ENCODE measurements around the gene ZNF804A.

The ZNF804A gene

DNA sequence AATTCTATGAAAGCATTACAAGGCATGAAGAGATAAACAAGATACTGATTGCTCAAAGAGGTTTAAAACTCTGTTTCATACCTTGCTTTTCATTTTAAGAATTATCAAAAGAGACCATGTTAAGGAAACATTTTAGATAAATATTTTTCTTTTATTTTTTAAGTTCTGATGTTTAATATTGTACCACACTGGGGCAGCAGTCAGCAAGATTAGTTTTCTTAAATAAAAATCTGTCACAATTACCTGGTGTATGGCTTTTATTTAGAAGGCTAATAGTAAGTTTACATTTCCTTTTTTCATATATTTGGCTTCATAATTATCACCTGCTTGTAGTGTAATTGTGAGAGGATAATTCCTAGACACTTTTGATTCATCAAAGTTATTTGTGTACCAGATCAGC lies 46.4 kb downstream of the ZNF804A start:
- H3K4me1 ChIP-seq (ENCODE audit: insufficient read depth, low read length): no peaks in the 10 kb centered on the region
- ATAC-seq (ENCODE audit: insufficient read depth, low read depth): no peak
- no peaks in the 10 kb centered on the region for H3K79me2 ChIP-seq (ENCODE audit: insufficient read depth, low read length)
- H2AFZ ChIP-seq (ENCODE audit: low read depth, low read length): no peak overlapping the region
- H3K9ac ChIP-seq (ENCODE audit: low read depth, low read length): no peak overlapping the region
- TF ChIP-seq CTCF (IDR thresholded peaks at IDR 0.05; ENCODE audit: borderline replicate concordance, extremely low read depth, low read length, poor library complexity, severe bottlenecking) (no peak), EZH2 (IDR thresholded peaks at IDR 0.05; ENCODE audit: borderline replicate concordance, low read depth, low read length, severe bottlenecking) (no peak)
- no peak overlapping the region for H3K4me3 ChIP-seq (ENCODE audit: low read depth in 1 of 2, low read length in 2 of 2)
- no peak overlapping the region for H3K27ac ChIP-seq (ENCODE audit: low read length)
- no peak for DNase-seq
- no peak overlapping the region for H3K4me2 ChIP-seq (ENCODE audit: insufficient read depth, low read length)
- H4K20me1 ChIP-seq (ENCODE audit: insufficient read depth, low read length): no peaks in the 10 kb centered on the region
- H3K27me3 ChIP-seq (ENCODE audit: insufficient read depth, low read length, poor library complexity): no peaks in the 10 kb centered on the region
- H3K9me3 ChIP-seq (ENCODE audit: insufficient read depth, low read length, severe bottlenecking): no peaks in the 10 kb centered on the region
- no peaks in the 10 kb centered on the region for H3K36me3 ChIP-seq (ENCODE audit: insufficient read depth, low read length)

- ATAC-seq (ENCODE audit: insufficient read depth, low read depth): no peak
- Histone ChIP-seq H3K36me3 (ENCODE audit: insufficient read depth, low read length) (no peaks in the 10 kb centered on the region), H3K4me1 (ENCODE audit: insufficient read depth, low read length) (no peaks in the 10 kb centered on the region), H3K9ac (ENCODE audit: low read depth, low read length) (no peak overlapping the region), H3K4me2 (ENCODE audit: insufficient read depth, low read length) (no peak overlapping the region), H2AFZ (ENCODE audit: low read depth, low read length) (no peak overlapping the region), H4K20me1 (ENCODE audit: insufficient read depth, low read length) (no peaks in the 10 kb centered on the region), H3K4me3 (ENCODE audit: low read depth in 1 of 2, low read length in 2 of 2) (no peak overlapping the region), H3K27me3 (ENCODE audit: insufficient read depth, low read length, poor library complexity) (no peaks in the 10 kb centered on the region), H3K27ac (ENCODE audit: low read length) (no peak overlapping the region), H3K79me2 (ENCODE audit: insufficient read depth, low read length) (no peaks in the 10 kb centered on the region), H3K9me3 (ENCODE audit: insufficient read depth, low read length, severe bottlenecking) (no peaks in the 10 kb centered on the region)
- no peak for TF ChIP-seq CTCF (IDR thresholded peaks at IDR 0.05; ENCODE audit: borderline replicate concordance, extremely low read depth, low read length, poor library complexity, severe bottlenecking)
- no peak for TF ChIP-seq EZH2 (IDR thresholded peaks at IDR 0.05; ENCODE audit: borderline replicate concordance, low read depth, low read length, severe bottlenecking)
- DNase-seq: no peak
Measured at GRCh38 chr2:184646177-184646576, 47.8 kb downstream of the ZNF804A start.

DNA sequence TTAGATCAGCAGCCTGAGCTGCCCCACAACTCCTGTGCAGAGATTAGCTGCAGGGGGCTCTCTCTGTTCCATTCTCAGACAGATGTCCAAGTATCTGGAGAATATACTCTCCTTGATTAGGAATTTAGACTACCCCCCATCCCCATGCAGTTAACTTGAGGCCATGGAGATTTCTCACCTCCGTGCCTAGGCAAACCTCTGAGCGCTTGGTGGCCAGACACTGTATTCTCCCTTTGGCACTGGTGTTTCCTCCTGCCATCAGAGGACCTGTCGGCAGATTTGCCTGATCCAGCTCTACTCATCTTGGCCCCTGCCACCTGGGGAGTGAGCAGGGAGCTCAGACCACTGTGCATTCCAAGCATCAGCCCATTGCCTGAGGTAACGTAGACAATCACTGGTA lies 48.3 kb downstream of the ZNF804A start:
- Histone ChIP-seq H3K9ac (ENCODE audit: low read depth, low read length) (no peak overlapping the region), H3K4me1 (ENCODE audit: insufficient read depth, low read length) (no peaks in the 10 kb centered on the region), H4K20me1 (ENCODE audit: insufficient read depth, low read length) (no peaks in the 10 kb centered on the region), H3K79me2 (ENCODE audit: insufficient read depth, low read length) (no peaks in the 10 kb centered on the region), H2AFZ (ENCODE audit: low read depth, low read length) (no peak overlapping the region), H3K4me2 (ENCODE audit: insufficient read depth, low read length) (no peak overlapping the region), H3K36me3 (ENCODE audit: insufficient read depth, low read length) (no peaks in the 10 kb centered on the region), H3K27me3 (ENCODE audit: insufficient read depth, low read length, poor library complexity) (no peaks in the 10 kb centered on the region), H3K4me3 (ENCODE audit: low read depth in 1 of 2, low read length in 2 of 2) (no peak overlapping the region), H3K27ac (ENCODE audit: low read length) (no peak overlapping the region), H3K9me3 (ENCODE audit: insufficient read depth, low read length, severe bottlenecking) (no peaks in the 10 kb centered on the region)
- DNase-seq (no peak), ATAC-seq (ENCODE audit: insufficient read depth, low read depth) (no peak)
- TF ChIP-seq EZH2 (IDR thresholded peaks at IDR 0.05; ENCODE audit: borderline replicate concordance, low read depth, low read length, severe bottlenecking): no peak
- TF ChIP-seq CTCF (IDR thresholded peaks at IDR 0.05; ENCODE audit: borderline replicate concordance, extremely low read depth, low read length, poor library complexity, severe bottlenecking): no peak

DNA sequence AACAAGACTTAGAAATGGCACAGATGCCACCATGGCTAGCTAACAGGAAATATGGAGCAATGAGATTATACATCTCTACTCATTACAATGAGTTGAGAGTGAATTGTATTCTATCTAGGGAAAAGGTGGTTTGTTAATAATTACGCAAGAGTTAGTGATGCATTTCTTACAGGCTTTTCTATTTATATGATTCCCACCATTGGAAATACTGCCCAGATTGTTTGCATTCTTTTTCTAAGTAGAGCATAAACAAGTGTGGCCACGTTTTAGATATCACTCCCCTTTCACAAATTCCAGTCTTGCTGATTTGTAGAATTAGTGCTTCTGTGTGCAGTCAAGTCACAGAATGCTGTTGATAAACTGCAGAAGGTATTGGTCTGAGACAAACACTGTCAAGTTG lies 56.6 kb downstream of the ZNF804A start:
- no peaks in the 10 kb centered on the region for H4K20me1 ChIP-seq (ENCODE audit: insufficient read depth, low read length)
- no peaks in the 10 kb centered on the region for H3K79me2 ChIP-seq (ENCODE audit: insufficient read depth, low read length)
- H3K4me1 ChIP-seq (ENCODE audit: insufficient read depth, low read length): no peaks in the 10 kb centered on the region
- H3K9me3 ChIP-seq (ENCODE audit: insufficient read depth, low read length, severe bottlenecking): no peaks in the 10 kb centered on the region
- H3K4me3 ChIP-seq (ENCODE audit: low read depth in 1 of 2, low read length in 2 of 2): no peak overlapping the region
- H3K27ac ChIP-seq (ENCODE audit: low read length): no peak overlapping the region
- no peaks in the 10 kb centered on the region for H3K36me3 ChIP-seq (ENCODE audit: insufficient read depth, low read length)
- TF ChIP-seq CTCF (IDR thresholded peaks at IDR 0.05; ENCODE audit: borderline replicate concordance, extremely low read depth, low read length, poor library complexity, severe bottlenecking) (no peak), EZH2 (IDR thresholded peaks at IDR 0.05; ENCODE audit: borderline replicate concordance, low read depth, low read length, severe bottlenecking) (no peak)
- DNase-seq (no peak), ATAC-seq (ENCODE audit: insufficient read depth, low read depth) (no peak)
- H3K9ac ChIP-seq (ENCODE audit: low read depth, low read length): no peak overlapping the region
- H2AFZ ChIP-seq (ENCODE audit: low read depth, low read length): no peak overlapping the region
- H3K4me2 ChIP-seq (ENCODE audit: insufficient read depth, low read length): no peak overlapping the region
- H3K27me3 ChIP-seq (ENCODE audit: insufficient read depth, low read length, poor library complexity): no peaks in the 10 kb centered on the region
